OCI-LY3 (cell line): Measurements from ENCODE around the gene APBA1.

Source experiments
- CTCF ChIP-seq: fragments of 200-600, 300-600 bp; sonication (generic); IDR thresholded peaks from 2 replicates; pipeline ENCODE4 v1.5.1; 2014; ENCODE audit warnings: antibody characterized with exemption, low read length, low read depth
- EZH2phosphoT487 ChIP-seq: fragments of 200-600 bp; shearing (Covaris generic); IDR thresholded peaks from 2 replicates; pipeline ENCODE4 v1.6.1; 2018; ENCODE audit warnings: antibody characterized with exemption, mixed run types, low read depth

GRCh38 chr9:69633716-69634115, 38.5 kb downstream of the APBA1 start:
- TF ChIP-seq CTCF (no peak), EZH2phosphoT487 (no peak)
